GM23338 (cell line): Measurements from ENCODE around the gene ATP9B. TPM values are rescaled to one million over a fixed set of nuclear protein-coding genes. Genes with fewer than 3 reads are reported as not detected.

Experiments
- ATAC-seq: fragments of 200-7000 bp; cut with Tn5 transposase; 3 replicates; pipeline ENCODE4 v1.9.1; 2020
- DNase-seq: peaks from one replicate; pipeline ENCODE4 v3.0.0-alpha.2; 2015; ENCODE audit warnings: low spot score
- H2AFZ ChIP-seq: fragments of 200-600 bp; sonication (generic); 2 replicates; pipeline ENCODE4 v1.8.0; 2016; ENCODE audit warnings: antibody characterized with exemption, mild to moderate bottlenecking, moderate library complexity
- H3F3A ChIP-seq: fragments of 200-600 bp; sonication (generic); replicated peaks from 2 replicates; pipeline ENCODE4 v1.8.0; 2017; ENCODE audit warnings: antibody characterized with exemption, mixed run types, low read depth
- H3K27ac ChIP-seq: fragments of 200-600 bp; sonication (generic); 2 replicates; pipeline ENCODE4 v1.6.1; 2016; ENCODE audit warnings: low read depth
- H3K27me3 ChIP-seq: fragments of 200-600 bp; sonication (generic); 2 replicates; pipeline ENCODE4 v1.8.0; 2016; ENCODE audit warnings: mild to moderate bottlenecking, mixed run types, moderate library complexity; ENCODE audit not compliant: insufficient read depth
- H3K36me3 ChIP-seq: fragments of 200-600 bp; sonication (generic); 2 replicates; pipeline ENCODE4 v1.8.0; 2016; ENCODE audit warnings: mild to moderate bottlenecking; ENCODE audit not compliant: insufficient read depth
- H3K4me1 ChIP-seq: fragments of 200-600 bp; sonication (generic); 2 replicates; pipeline ENCODE4 v1.8.0; 2016; ENCODE audit warnings: mild to moderate bottlenecking, moderate library complexity; ENCODE audit not compliant: insufficient read depth
- H3K4me2 ChIP-seq: fragments of 200-600 bp; sonication (generic); 2 replicates; pipeline ENCODE4 v1.7.1; 2017; ENCODE audit warnings: mixed run types
- H3K4me3 ChIP-seq: fragments of 200-600 bp; sonication (generic); 2 replicates; pipeline ENCODE4 v1.6.1; 2016; ENCODE audit warnings: mixed run types
- H3K79me2 ChIP-seq: fragments of 200-600 bp; sonication (generic); replicated peaks from 2 replicates; pipeline ENCODE4 v1.8.0; 2017; ENCODE audit warnings: mild to moderate bottlenecking; ENCODE audit not compliant: insufficient read depth
- H3K9me2 ChIP-seq: fragments of 200-600 bp; sonication (generic); 2 replicates; pipeline ENCODE4 v1.8.0; 2017; ENCODE audit not compliant: insufficient read depth
- H4K20me1 ChIP-seq: fragments of 200-600 bp; sonication (generic); replicated peaks from 2 replicates; pipeline ENCODE4 v1.8.0; 2017; ENCODE audit warnings: mild to moderate bottlenecking; ENCODE audit not compliant: insufficient read depth
- H3K27ac Mint-ChIP-seq: 2 replicates; pipeline ENCODE4 v1.8.0; 2020; ENCODE audit warnings: inconsistent platforms, mild to moderate bottlenecking, moderate library complexity, mixed read lengths
- H3K27me3 Mint-ChIP-seq: 3 replicates; pipeline ENCODE4 v1.8.0; 2022; ENCODE audit warnings: low read depth, mild to moderate bottlenecking, moderate library complexity, mixed read lengths, inconsistent platforms; ENCODE audit not compliant: insufficient read depth, poor library complexity
- H3K36me3 Mint-ChIP-seq: 3 replicates; pipeline ENCODE4 v1.8.0; 2021; ENCODE audit warnings: low read depth, mild to moderate bottlenecking, inconsistent platforms, moderate library complexity, mixed read lengths
- H3K4me1 Mint-ChIP-seq: 3 replicates; pipeline ENCODE4 v1.8.0; 2020; ENCODE audit warnings: mild to moderate bottlenecking, inconsistent platforms, mixed read lengths
- H3K4me3 Mint-ChIP-seq: 3 replicates; pipeline ENCODE4 v1.8.0; 2021; ENCODE audit warnings: moderate library complexity, mild to moderate bottlenecking, inconsistent platforms, mixed read lengths
- H3K9me3 Mint-ChIP-seq: 3 replicates; pipeline ENCODE4 v1.8.0; 2020; ENCODE audit warnings: moderate library complexity, mild to moderate bottlenecking, inconsistent platforms, mixed read lengths
- CREB1 ChIP-seq: fragments of 250-450 bp; sonication (Bioruptor Pico); IDR thresholded peaks from 2 replicates; pipeline ENCODE4 v1.5.0; 2020; ENCODE audit warnings: low read depth, mild to moderate bottlenecking, moderate library complexity
- CTCF ChIP-seq, 2 experiments: fragments of 200-600 bp in 1 of 2; sonication (generic) in 1 of 2; conservative IDR thresholded peaks; 2 replicates each; pipeline versions ENCODE4 v1.5.1 to v1.6.1; 2016 to 2017; ENCODE audit warnings: antibody characterized with exemption in 2 of 2, low read depth in 2 of 2, mild to moderate bottlenecking in 2 of 2, moderate library complexity in 1 of 2
- ETS1 ChIP-seq: IDR thresholded peaks from 2 replicates; pipeline ENCODE4 v1.6.1; 2016; ENCODE audit warnings: antibody characterized with exemption
- JUNB ChIP-seq: IDR thresholded peaks from one replicate; pipeline ENCODE4 v1.6.1; 2016; ENCODE audit warnings: antibody characterized with exemption; ENCODE audit not compliant: unreplicated experiment
- NANOG ChIP-seq: IDR thresholded peaks from 2 replicates; pipeline ENCODE4 v1.6.1; 2016; ENCODE audit warnings: antibody characterized with exemption, borderline replicate concordance
- REST ChIP-seq: IDR thresholded peaks from one replicate; pipeline ENCODE4 v1.6.1; 2018; ENCODE audit warnings: antibody characterized with exemption; ENCODE audit not compliant: unreplicated experiment
- STAT1 ChIP-seq: IDR thresholded peaks from one replicate; pipeline ENCODE4 v1.6.1; 2016; ENCODE audit warnings: antibody characterized with exemption; ENCODE audit not compliant: unreplicated experiment
- ZNF114 ChIP-seq: fragments of 250-450 bp; sonication (Bioruptor Pico); IDR thresholded peaks from 2 replicates; pipeline ENCODE4 v1.5.0; 2020; ENCODE audit warnings: mild to moderate bottlenecking, moderate library complexity
- ZNF331 ChIP-seq: fragments of 250-450 bp; sonication (Bioruptor Pico); IDR thresholded peaks from 2 replicates; pipeline ENCODE4 v1.5.0; 2020; ENCODE audit warnings: low read depth, mild to moderate bottlenecking, moderate library complexity
- ZNF462 ChIP-seq: fragments of 250-450 bp; sonication (Bioruptor Pico); IDR thresholded peaks from 2 replicates; pipeline ENCODE4 v1.5.0; 2020; ENCODE audit warnings: mild to moderate bottlenecking, moderate library complexity
- polyA plus RNA-seq: library from polyadenylated mRNA; unstranded; fragments of >200 nt; fragmentation: Nextera tagmentation; extraction: Ambion mirVana; gene quantifications from 2 replicates; pipeline ENCODE4 v1.2.1, GENCODE V29; 2016
- total RNA-seq: library from RNA; depleted of rRNA; stranded (reverse); fragments of >200 nt; shearing (Covaris generic); gene quantifications from 2 replicates; pipeline ENCODE4 v1.2.3, GENCODE V29; 2014

ATP9B gene
- total and polyA plus RNA-seq, 2 experiments from 2014 or later, result 14.2 to 25.6 TPM

- no peak for TF ChIP-seq NANOG
- no peak for TF ChIP-seq ZNF462 (CRISPR knock-in tag)
- TF ChIP-seq ZNF331 (CRISPR knock-in tag), result no peak
These were observed 298.3 kb downstream of the ATP9B start (continued) for GRCh38 chr18:79367480-79367879.

- Histone ChIP-seq H3K79me2 (no peaks in the 10 kb centered on the region), H3K27ac (no peak overlapping the region), H3K9me2 (no peaks in the 10 kb centered on the region), H2AFZ (no peak overlapping the region), H3K27me3 (no peaks in the 10 kb centered on the region), H3F3A (no peaks in the 10 kb centered on the region), H3K36me3 (no peaks in the 10 kb centered on the region), H3K4me1 (no peaks in the 10 kb centered on the region), H3K4me3 (no peak overlapping the region), H3K4me2 (no peak overlapping the region), H4K20me1 (no peaks in the 10 kb centered on the region)
- H3K27ac Mint-ChIP-seq, result no peak overlapping the region
- ATAC-seq (no peak), DNase-seq (no peak)
- H3K36me3 Mint-ChIP-seq, result peaks cover 13% of the 10 kb centered on the region
- H3K27me3 Mint-ChIP-seq, result peaks cover 7% of the 10 kb centered on the region
- H3K4me1 Mint-ChIP-seq, result no peaks in the 10 kb centered on the region
- no peaks in the 10 kb centered on the region for H3K9me3 Mint-ChIP-seq
- no peak overlapping the region for H3K4me3 Mint-ChIP-seq
- TF ChIP-seq CREB1 (CRISPR knock-in tag) (no peak), STAT1 (no peak), REST (no peak), ZNF114 (CRISPR knock-in tag) (no peak), JUNB (no peak), ETS1 (no peak), CTCF (conservative IDR thresholded peaks at IDR 0.05; ENCODE audit: low read depth in 2 of 2) (no peak)
These were observed 298.8 kb downstream of the ATP9B start for GRCh38 chr18:79367989-79368388.
